Measurements from ENCODE around the gene ZNF710. TPM values are rescaled to one million over a fixed set of nuclear protein-coding genes. Genes with fewer than 3 reads are reported as not detected.

Gene ZNF710
- total and polyA plus RNA-seq, 2 experiments from 2014 or later, result 15.9 to 18.2 TPM

- TF ChIP-seq ZNF462 (CRISPR knock-in tag; IDR thresholded peaks at IDR 0.05), result no peak
- TF ChIP-seq STAT1 (IDR thresholded peaks at IDR 0.05; ENCODE audit: unreplicated experiment), result no peak
- TF ChIP-seq CREB1 (CRISPR knock-in tag; IDR thresholded peaks at IDR 0.05; ENCODE audit: low read depth), result no peak
- no peak for TF ChIP-seq EZH2 (IDR thresholded peaks at IDR 0.05; ENCODE audit: low read depth, unreplicated experiment)
These were observed 25.5 kb upstream of the ZNF710 start (continued) for GRCh38 chr15:89975482-89976245.

- TF ChIP-seq POLR2AphosphoS5 (IDR thresholded peaks at IDR 0.05; ENCODE audit: low read depth) (no peak), ZNF331 (CRISPR knock-in tag; IDR thresholded peaks at IDR 0.05; ENCODE audit: low read depth) (no peak), ETS1 (IDR thresholded peaks at IDR 0.05) (no peak), REST (IDR thresholded peaks at IDR 0.05; ENCODE audit: unreplicated experiment) (no peak), EZH2 (IDR thresholded peaks at IDR 0.05; ENCODE audit: low read depth, unreplicated experiment) (no peak), JUNB (IDR thresholded peaks at IDR 0.05; ENCODE audit: unreplicated experiment) (no peak), CTCF (conservative IDR thresholded peaks at IDR 0.05; ENCODE audit: low read depth in 2 of 2) (no peak)
- Histone ChIP-seq H3K27ac (ENCODE audit: low read depth) (no peak overlapping the region), H3K4me3 (no peak overlapping the region), H3K27me3 (ENCODE audit: insufficient read depth) (peaks cover 16% of the 10 kb centered on the region), H4K20me1 (replicated peaks; ENCODE audit: insufficient read depth) (no peaks in the 10 kb centered on the region), H3K9me2 (ENCODE audit: insufficient read depth) (no peaks in the 10 kb centered on the region), H2AFZ (no peak overlapping the region), H3K4me2 (no peak overlapping the region), H3F3A (replicated peaks; ENCODE audit: low read depth) (no peaks in the 10 kb centered on the region), H3K36me3 (ENCODE audit: insufficient read depth) (no peaks in the 10 kb centered on the region; the same call in 1 of the 2 replicates), H3K79me2 (replicated peaks; ENCODE audit: insufficient read depth) (no peaks in the 10 kb centered on the region), H3K4me1 (ENCODE audit: insufficient read depth) (no peaks in the 10 kb centered on the region)
- Mint-ChIP-seq H3K27me3 (ENCODE audit: insufficient read depth, low read depth, poor library complexity) (peaks cover 15% of the 10 kb centered on the region), H3K36me3 (ENCODE audit: low read depth) (peaks cover 6% of the 10 kb centered on the region; the same call in 2 of the 3 replicates), H3K4me1 (no peaks in the 10 kb centered on the region), H3K4me3 (no peak overlapping the region), H3K27ac (no peak overlapping the region), H3K9me3 (peaks cover 23% of the 10 kb centered on the region)
- ATAC-seq, result no peak
- DNase-seq (ENCODE audit: low spot score), result no peak
These were observed 24.9 kb upstream of the ZNF710 start for GRCh38 chr15:89976246-89976600.
